ENCODE data around the gene COPS8. TPM values are rescaled to one million over a fixed set of nuclear protein-coding genes. Genes with fewer than 3 reads are reported as not detected.

Gene COPS8
- total RNA-seq, 4 donors from 2014 or later = 108 to 158 (median 120) TPM

DNA sequence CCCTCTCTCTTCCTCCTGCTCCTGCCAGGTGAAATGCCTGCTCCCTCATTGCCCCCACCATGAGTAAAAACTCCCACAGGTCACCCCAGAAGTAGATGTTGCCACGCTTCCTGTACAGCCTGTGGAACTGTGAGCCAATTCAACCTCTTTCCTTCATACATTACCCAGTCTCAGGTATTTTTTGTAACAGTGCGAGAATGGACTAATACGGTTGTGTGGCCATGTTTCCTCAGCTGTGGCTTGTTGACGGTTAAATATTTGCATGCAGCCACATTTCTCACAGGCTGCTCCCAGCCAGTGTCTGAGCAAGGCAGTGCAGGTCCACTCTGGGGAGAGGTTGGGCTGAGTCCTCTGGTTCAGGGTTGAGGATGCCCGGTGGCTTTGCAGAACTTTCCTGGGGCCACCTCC, 27.8 kb upstream of the COPS8 start:
- no peaks in the 10 kb centered on the region for H3K27me3 ChIP-seq
- WGBS, 2 donors (ENCODE audit: low coverage in 1 of 2) = 88 to 99% methylated on average over 3 to 5 of the region's 5 CpGs
- TF ChIP-seq POLR2AphosphoS5 (IDR thresholded peaks at IDR 0.05) = no peak
- TF ChIP-seq EP300 (IDR thresholded peaks at IDR 0.05) = no peak

GRCh38 chr2:237058423-237058822, 27.3 kb upstream of the COPS8 start:
- Histone ChIP-seq H3K4me3 (no peak overlapping the region), H3K36me3 (peaks cover 0 to 4% of the 10 kb centered on the region in 2 donors), H3K27ac (no peak overlapping the region), H3K4me1 (peaks cover 0 to 7% (median 0%) of the 10 kb centered on the region in 3 donors), H3K9me3 (no peaks in the 10 kb centered on the region), H3K27me3 (no peaks in the 10 kb centered on the region)
- WGBS, 2 donors (ENCODE audit: low coverage in 1 of 2) = 90% methylated on average over 6 of the region's 11 CpGs; no CpG with 5 or more reads in 1 of the 2 donors
- ATAC-seq = no peak
- no peak for TF ChIP-seq CTCF (IDR thresholded peaks at IDR 0.05)
- no peak for TF ChIP-seq POLR2AphosphoS5 (IDR thresholded peaks at IDR 0.05)
- TF ChIP-seq POLR2A (IDR thresholded peaks at IDR 0.05) = no peak
- TF ChIP-seq EP300 (IDR thresholded peaks at IDR 0.05) = no peak

More for the DNA sequence above, 27.8 kb upstream of the COPS8 start:
- no peak overlapping the region for H3K4me3 ChIP-seq
- H3K27ac ChIP-seq = no peak overlapping the region
- peaks cover 0 to 7% (median 0%) of the 10 kb centered on the region in 3 donors for H3K4me1 ChIP-seq
- ATAC-seq = no peak
- no peaks in the 10 kb centered on the region for H3K9me3 ChIP-seq
- H3K36me3 ChIP-seq = peaks cover 0 to 4% of the 10 kb centered on the region in 2 donors

DNA sequence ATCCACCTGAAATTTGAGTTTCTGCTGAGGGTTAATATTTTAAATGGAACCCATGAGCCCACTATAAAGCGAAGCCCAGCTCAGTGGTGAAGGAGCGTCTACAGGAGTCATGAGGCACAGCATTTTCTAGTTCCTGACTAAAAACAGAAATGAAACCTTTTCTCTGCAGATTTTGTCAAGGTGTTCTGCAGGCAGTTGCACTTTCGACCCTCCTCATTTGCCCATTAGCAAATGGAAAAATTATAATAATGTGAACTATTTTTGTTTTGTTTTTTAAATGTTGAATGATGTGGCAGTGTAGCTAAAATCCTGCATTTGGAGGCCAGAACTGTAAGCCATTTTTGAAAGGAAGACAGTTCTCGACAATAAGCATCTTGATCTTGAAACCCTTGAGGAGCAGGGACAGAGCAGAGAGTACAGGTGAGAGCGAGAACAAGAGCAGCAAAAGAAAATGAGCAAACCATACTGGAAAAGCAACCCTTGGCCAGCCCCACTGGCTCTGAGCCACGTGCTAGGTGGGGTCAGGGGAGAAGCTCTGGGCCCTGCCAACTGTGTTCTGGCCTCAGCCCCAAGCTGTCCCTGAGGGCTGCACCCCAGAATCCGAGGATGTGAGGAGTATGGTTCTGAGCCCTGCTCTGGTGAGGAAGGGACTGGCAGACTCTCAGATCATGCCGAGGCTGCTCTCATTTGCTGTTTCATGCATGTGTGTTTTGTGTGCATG, 26.4 kb upstream of the COPS8 start:
- 75 to 79% methylated on average over 2 to 6 of the region's 8 CpGs for WGBS, 2 donors (ENCODE audit: low coverage in 1 of 2)
- H3K27me3 ChIP-seq = no peaks in the 10 kb centered on the region
- H3K36me3 ChIP-seq = peaks cover 0 to 4% of the 10 kb centered on the region in 2 donors
- TF ChIP-seq CTCF (IDR thresholded peaks at IDR 0.05) = no peak
- no peak for TF ChIP-seq EP300 (IDR thresholded peaks at IDR 0.05)
- no peak for TF ChIP-seq POLR2AphosphoS5 (IDR thresholded peaks at IDR 0.05)
- TF ChIP-seq POLR2A (IDR thresholded peaks at IDR 0.05) = no peak
- no peak overlapping the region for H3K27ac ChIP-seq
- peaks cover 0 to 7% (median 0%) of the 10 kb centered on the region in 3 donors for H3K4me1 ChIP-seq
- H3K9me3 ChIP-seq = no peaks in the 10 kb centered on the region
- ATAC-seq = no peak
- no peak overlapping the region for H3K4me3 ChIP-seq

- Histone ChIP-seq H3K9me3 (no peaks in the 10 kb centered on the region), H3K27ac (no peak overlapping the region), H3K4me3 (no peak overlapping the region), H3K4me1 (peaks cover 0 to 7% (median 0%) of the 10 kb centered on the region in 3 donors), H3K27me3 (no peaks in the 10 kb centered on the region), H3K36me3 (peaks cover 0 to 4% of the 10 kb centered on the region in 2 donors)
- ATAC-seq = peak; percentile 65
- TF ChIP-seq POLR2A (IDR thresholded peaks at IDR 0.05) (no peak), CTCF (IDR thresholded peaks at IDR 0.05) (peak; percentile 39 to 79 (median 74)), POLR2AphosphoS5 (IDR thresholded peaks at IDR 0.05) (no peak), EP300 (IDR thresholded peaks at IDR 0.05) (no peak)
- 23 to 25% methylated on average over 9 of the region's 15 CpGs for WGBS, 2 donors (ENCODE audit: low coverage in 1 of 2)
These were observed 25.0 kb upstream of the COPS8 start for GRCh38 chr2:237060534-237061312.

DNA sequence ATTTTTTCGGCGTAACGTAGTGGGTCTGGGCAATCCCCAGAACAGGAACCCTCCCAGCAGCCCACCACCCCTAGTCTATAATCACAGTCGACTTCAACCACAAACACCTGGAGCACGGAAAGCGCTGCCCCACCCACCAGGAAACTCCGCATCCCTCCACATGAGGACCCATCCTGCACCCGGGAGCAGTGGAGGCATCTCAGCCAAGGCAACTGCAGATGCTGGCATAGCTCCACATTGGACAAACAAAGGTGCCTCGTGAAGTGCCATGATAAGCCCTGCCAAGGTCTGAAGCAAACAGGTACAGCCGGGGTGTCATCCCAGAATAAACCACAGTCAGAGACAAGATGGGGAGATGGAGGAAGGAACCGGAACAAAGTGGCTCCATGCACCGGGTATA, 24.3 kb upstream of the COPS8 start:
- WGBS, 2 donors (ENCODE audit: low coverage in 1 of 2) = 68 to 82% methylated on average over 5 to 9 of the region's 12 CpGs
- Histone ChIP-seq H3K27ac (no peak overlapping the region), H3K36me3 (peaks cover 0 to 4% of the 10 kb centered on the region in 2 donors), H3K27me3 (no peaks in the 10 kb centered on the region), H3K4me3 (no peak overlapping the region), H3K4me1 (peaks cover 0 to 7% (median 0%) of the 10 kb centered on the region in 3 donors), H3K9me3 (no peaks in the 10 kb centered on the region)
- TF ChIP-seq POLR2AphosphoS5 (IDR thresholded peaks at IDR 0.05) = no peak
- TF ChIP-seq POLR2A (IDR thresholded peaks at IDR 0.05) = no peak
- TF ChIP-seq EP300 (IDR thresholded peaks at IDR 0.05) = no peak
- no peak for TF ChIP-seq CTCF (IDR thresholded peaks at IDR 0.05)
- no peak for ATAC-seq

Measured in gastroesophageal sphincter (tissue), 4 donors.